DOHH2 (cell line): ENCODE results near the gene GLIPR2.

Experiments used
- H3F3A ChIP-seq: fragments of 200-600 bp; sonication (generic), shearing (Covaris generic); 2 replicates; pipeline ENCODE4 v1.6.0; 2016; ENCODE audit warnings: antibody characterized with exemption, mild to moderate bottlenecking; ENCODE audit not compliant: control insufficient read depth, insufficient read depth
- H3K27ac ChIP-seq: fragments of 200-600 bp; sonication (generic); 2 replicates; pipeline ENCODE4 v1.5.1; 2014; ENCODE audit warnings: low read depth, mild to moderate bottlenecking, low read length, moderate library complexity
- H3K27me3 ChIP-seq: fragments of 200-600 bp; sonication (generic); 2 replicates; pipeline ENCODE4 v1.6.1; 2014; ENCODE audit warnings: mild to moderate bottlenecking, low read length, mixed read lengths; ENCODE audit not compliant: control insufficient read depth
- H3K36me3 ChIP-seq: fragments of 200-600 bp; sonication (generic); 2 replicates; pipeline ENCODE4 v1.6.1; 2014; ENCODE audit warnings: mild to moderate bottlenecking, low read length, moderate library complexity, mixed read lengths; ENCODE audit not compliant: control insufficient read depth
- H3K4me1 ChIP-seq: fragments of 200-600 bp; sonication (generic); 2 replicates; pipeline ENCODE4 v1.6.1; 2014; ENCODE audit warnings: mild to moderate bottlenecking, low read length, mixed read lengths; ENCODE audit not compliant: control insufficient read depth
- H3K4me2 ChIP-seq: fragments of 200-600 bp; sonication (generic); 2 replicates; pipeline ENCODE4 v1.6.0; 2014; ENCODE audit warnings: mild to moderate bottlenecking, low read length, moderate library complexity
- H3K4me3 ChIP-seq: fragments of 200-600 bp; sonication (generic); 2 replicates; pipeline ENCODE4 v1.5.1; 2014; ENCODE audit warnings: mild to moderate bottlenecking, low read length, mixed read lengths
- H3K79me2 ChIP-seq: fragments of 200-600 bp; sonication (generic); 2 replicates; pipeline ENCODE4 v1.6.1; 2014; ENCODE audit warnings: mild to moderate bottlenecking, low read length, mixed read lengths; ENCODE audit not compliant: control insufficient read depth
- H3K9me2 ChIP-seq: fragments of 200-600 bp; sonication (generic); replicated peaks from 2 replicates; pipeline ENCODE4 v1.6.1; 2014; ENCODE audit warnings: mild to moderate bottlenecking, low read length, mixed read lengths; ENCODE audit not compliant: control insufficient read depth
- H3K9me3 ChIP-seq: fragments of 200-600 bp; sonication (generic); 2 replicates; pipeline ENCODE4 v1.6.1; 2014; ENCODE audit warnings: antibody characterized with exemption, low read length, mixed read lengths; ENCODE audit not compliant: control insufficient read depth, insufficient read depth
- H4K20me1 ChIP-seq: fragments of 200-600 bp; sonication (generic); 2 replicates; pipeline ENCODE4 v1.6.0; 2014; ENCODE audit warnings: low read depth, mild to moderate bottlenecking, antibody characterized with exemption, low read length, moderate library complexity; ENCODE audit not compliant: control insufficient read depth, insufficient read depth
- EZH2phosphoT487 ChIP-seq: fragments of 200-600 bp; sonication (generic); IDR thresholded peaks from 2 replicates; pipeline ENCODE4 v1.6.1; 2017; ENCODE audit warnings: borderline replicate concordance, mild to moderate bottlenecking, antibody characterized with exemption, low read length, moderate library complexity, mixed read lengths
- TF ChIP-seq, protein P1 (sequence below): fragments of 200-600 bp; sonication (generic); IDR thresholded peaks from one replicate; pipeline ENCODE4 v1.5.1; 2014; ENCODE audit warnings: antibody characterized with exemption, mild to moderate bottlenecking, low read depth, low read length; ENCODE audit not compliant: poor library complexity, severe bottlenecking

The GLIPR2 gene

DNA sequence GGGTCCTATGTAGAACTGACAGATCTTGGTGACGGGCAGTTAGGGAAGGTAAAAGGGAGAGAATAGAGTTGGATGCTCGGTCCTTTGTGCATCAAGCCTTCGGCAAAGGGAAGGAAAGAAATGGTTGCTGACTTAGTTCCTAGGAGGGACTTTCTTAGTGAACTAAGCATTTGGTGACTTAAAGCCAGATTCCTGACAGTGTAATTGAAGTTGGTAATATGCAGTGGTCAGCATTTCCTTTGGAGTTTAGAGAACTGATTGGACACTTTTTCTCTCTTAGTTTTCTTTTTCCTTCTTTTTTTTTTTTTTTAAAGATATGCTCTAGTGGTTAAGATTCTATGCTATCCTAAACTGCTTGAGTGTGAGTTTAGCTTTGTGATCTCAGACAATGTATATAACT, 56.5 kb downstream of the GLIPR2 start:
- H3K36me3 ChIP-seq, result peaks cover 61% of the 10 kb centered on the region
- H3K4me2 ChIP-seq, result peak overlapping the region; percentile 94
- TF ChIP-seq, protein P1, sequence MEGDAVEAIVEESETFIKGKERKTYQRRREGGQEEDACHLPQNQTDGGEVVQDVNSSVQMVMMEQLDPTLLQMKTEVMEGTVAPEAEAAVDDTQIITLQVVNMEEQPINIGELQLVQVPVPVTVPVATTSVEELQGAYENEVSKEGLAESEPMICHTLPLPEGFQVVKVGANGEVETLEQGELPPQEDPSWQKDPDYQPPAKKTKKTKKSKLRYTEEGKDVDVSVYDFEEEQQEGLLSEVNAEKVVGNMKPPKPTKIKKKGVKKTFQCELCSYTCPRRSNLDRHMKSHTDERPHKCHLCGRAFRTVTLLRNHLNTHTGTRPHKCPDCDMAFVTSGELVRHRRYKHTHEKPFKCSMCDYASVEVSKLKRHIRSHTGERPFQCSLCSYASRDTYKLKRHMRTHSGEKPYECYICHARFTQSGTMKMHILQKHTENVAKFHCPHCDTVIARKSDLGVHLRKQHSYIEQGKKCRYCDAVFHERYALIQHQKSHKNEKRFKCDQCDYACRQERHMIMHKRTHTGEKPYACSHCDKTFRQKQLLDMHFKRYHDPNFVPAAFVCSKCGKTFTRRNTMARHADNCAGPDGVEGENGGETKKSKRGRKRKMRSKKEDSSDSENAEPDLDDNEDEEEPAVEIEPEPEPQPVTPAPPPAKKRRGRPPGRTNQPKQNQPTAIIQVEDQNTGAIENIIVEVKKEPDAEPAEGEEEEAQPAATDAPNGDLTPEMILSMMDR, result no peak
- no peak for TF ChIP-seq EZH2phosphoT487
- H3K27ac ChIP-seq, result no peak overlapping the region
- H3K4me1 ChIP-seq, result peaks cover 32% of the 10 kb centered on the region
- H3K9me2 ChIP-seq, result no peaks in the 10 kb centered on the region
- no peaks in the 10 kb centered on the region for H3F3A ChIP-seq
- H3K27me3 ChIP-seq, result no peaks in the 10 kb centered on the region
- peaks cover 72% of the 10 kb centered on the region for H3K79me2 ChIP-seq
- peak overlapping the region; percentile 84 for H3K4me3 ChIP-seq
- H3K9me3 ChIP-seq, result no peaks in the 10 kb centered on the region
- peaks cover 23% of the 10 kb centered on the region; the same call in 1 of the 2 replicates for H4K20me1 ChIP-seq

DNA sequence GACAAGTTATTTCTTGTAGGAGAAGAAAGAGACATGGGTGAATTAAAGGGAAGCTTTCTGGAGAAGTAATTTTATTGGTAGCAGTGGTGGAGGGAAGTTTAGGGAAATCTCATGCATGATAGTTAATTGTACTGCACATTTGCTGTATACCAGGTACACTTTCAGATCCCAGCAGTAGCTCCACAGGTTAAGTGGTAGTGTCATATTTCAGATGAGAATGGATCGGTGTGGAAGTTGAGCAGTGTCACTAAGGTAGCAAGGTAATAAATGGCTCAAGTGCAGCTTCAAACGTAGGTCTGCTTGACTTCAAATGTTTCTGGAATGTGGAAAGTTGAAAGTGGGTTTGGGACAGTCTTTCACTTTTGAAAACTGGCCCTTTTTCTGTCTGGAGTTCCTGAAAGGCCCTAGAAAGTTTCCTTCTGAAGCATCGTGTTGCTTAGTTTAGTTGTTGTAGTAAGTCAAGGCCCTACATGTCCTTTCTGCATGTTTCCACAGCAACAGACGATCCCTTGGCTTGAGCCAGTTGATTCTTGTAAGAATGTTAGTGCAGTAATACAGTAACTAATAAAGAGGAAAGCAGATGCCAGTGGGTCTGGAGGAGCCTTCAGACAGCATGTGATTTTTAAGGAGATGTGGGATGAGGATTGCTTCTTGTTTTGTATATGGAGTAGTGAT, 57.9 kb downstream of the GLIPR2 start:
- Histone ChIP-seq H3K4me3 (no peak overlapping the region), H3K79me2 (peaks cover 79% of the 10 kb centered on the region), H3K27ac (no peak overlapping the region), H3K27me3 (no peaks in the 10 kb centered on the region), H3K4me2 (peak overlapping the region; percentile 26; the same call in 1 of the 2 replicates), H4K20me1 (peaks cover 23% of the 10 kb centered on the region; the same call in 1 of the 2 replicates), H3K9me2 (no peaks in the 10 kb centered on the region), H3K4me1 (peaks cover 32% of the 10 kb centered on the region), H3K9me3 (no peaks in the 10 kb centered on the region), H3F3A (no peaks in the 10 kb centered on the region), H3K36me3 (peaks cover 74% of the 10 kb centered on the region)
- no peak for TF ChIP-seq EZH2phosphoT487
- TF ChIP-seq, protein P1, result no peak

DNA sequence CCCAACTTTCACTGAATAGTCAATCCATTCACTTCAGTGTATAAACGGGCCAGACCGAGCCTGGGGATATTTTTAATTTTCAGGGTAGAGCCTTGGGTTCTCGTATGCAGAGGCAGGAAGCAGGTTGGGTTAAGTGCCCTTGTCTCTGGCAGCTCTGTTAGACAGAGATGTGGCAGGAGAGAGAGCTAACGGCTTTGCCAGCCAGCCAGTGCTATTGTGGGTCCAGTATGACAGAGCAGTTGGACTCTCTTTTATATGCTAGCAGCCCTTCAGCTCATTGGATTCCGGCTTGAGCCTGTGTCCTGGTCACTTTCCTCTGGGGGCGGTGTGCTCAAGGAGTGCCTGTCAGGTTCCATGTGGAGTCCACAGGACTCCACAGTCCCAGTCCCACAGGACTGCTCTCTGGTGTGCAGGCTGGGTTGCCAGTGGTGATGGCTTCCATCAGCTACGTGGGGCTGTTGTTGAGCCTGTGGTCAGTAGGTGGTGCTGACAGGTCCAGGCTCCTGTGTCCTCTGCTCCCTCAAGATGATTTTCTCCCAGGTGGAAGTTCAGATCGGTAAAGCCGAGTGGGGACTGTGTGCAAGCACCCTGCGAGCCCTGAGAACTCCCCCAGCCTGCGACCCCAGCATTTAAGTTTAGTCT, 68.5 kb downstream of the GLIPR2 start:
- Histone ChIP-seq H3K36me3 (peaks cover 95% of the 10 kb centered on the region), H3F3A (no peaks in the 10 kb centered on the region), H3K27me3 (no peaks in the 10 kb centered on the region), H3K4me2 (no peak overlapping the region), H4K20me1 (peaks cover 3% of the 10 kb centered on the region; the same call in 1 of the 2 replicates), H3K27ac (no peak overlapping the region), H3K9me3 (no peaks in the 10 kb centered on the region), H3K79me2 (peaks cover 68% of the 10 kb centered on the region), H3K4me1 (no peaks in the 10 kb centered on the region), H3K9me2 (no peaks in the 10 kb centered on the region), H3K4me3 (no peak overlapping the region)
- TF ChIP-seq, protein P1, result no peak
- TF ChIP-seq EZH2phosphoT487, result no peak
